Nephron progenitor cell (in vitro differentiated cells): ENCODE data around the gene TPSAB1.
"Not testable (repeated sequence)": the region's sequence is repeated elsewhere in the genome, so short reads cannot be mapped to it uniquely, and the experiment has no call there.

Experiments
- DNase-seq: peaks from one replicate; pipeline ENCODE4 v3.0.0; 2021
- H3K27ac Mint-ChIP-seq: 2 replicates; pipeline ENCODE4 v1.8.0; 2021; ENCODE audit warnings: mild to moderate bottlenecking, moderate library complexity, mixed read lengths
- H3K27me3 Mint-ChIP-seq: 2 replicates; pipeline ENCODE4 v1.8.0; 2021; ENCODE audit warnings: mild to moderate bottlenecking, low read depth, mixed read lengths; ENCODE audit not compliant: poor library complexity
- H3K36me3 Mint-ChIP-seq: 2 replicates; pipeline ENCODE4 v1.8.0; 2021; ENCODE audit warnings: low read depth, mixed read lengths
- H3K4me1 Mint-ChIP-seq: 2 replicates; pipeline ENCODE4 v1.8.0; 2021; ENCODE audit warnings: mixed read lengths
- H3K4me3 Mint-ChIP-seq: 2 replicates; pipeline ENCODE4 v1.8.0; 2021; ENCODE audit warnings: mild to moderate bottlenecking, moderate library complexity, mixed read lengths
- H3K9me3 Mint-ChIP-seq: 2 replicates; pipeline ENCODE4 v1.8.0; 2021; ENCODE audit warnings: mild to moderate bottlenecking, moderate library complexity, mixed read lengths
- TF ChIP-seq, protein P1 (sequence below): fragments of 200-600 bp; sonication (generic); IDR thresholded peaks from 2 replicates; pipeline ENCODE4 v1.5.0; 2021; ENCODE audit warnings: antibody characterized with exemption

The TPSAB1 gene

DNA sequence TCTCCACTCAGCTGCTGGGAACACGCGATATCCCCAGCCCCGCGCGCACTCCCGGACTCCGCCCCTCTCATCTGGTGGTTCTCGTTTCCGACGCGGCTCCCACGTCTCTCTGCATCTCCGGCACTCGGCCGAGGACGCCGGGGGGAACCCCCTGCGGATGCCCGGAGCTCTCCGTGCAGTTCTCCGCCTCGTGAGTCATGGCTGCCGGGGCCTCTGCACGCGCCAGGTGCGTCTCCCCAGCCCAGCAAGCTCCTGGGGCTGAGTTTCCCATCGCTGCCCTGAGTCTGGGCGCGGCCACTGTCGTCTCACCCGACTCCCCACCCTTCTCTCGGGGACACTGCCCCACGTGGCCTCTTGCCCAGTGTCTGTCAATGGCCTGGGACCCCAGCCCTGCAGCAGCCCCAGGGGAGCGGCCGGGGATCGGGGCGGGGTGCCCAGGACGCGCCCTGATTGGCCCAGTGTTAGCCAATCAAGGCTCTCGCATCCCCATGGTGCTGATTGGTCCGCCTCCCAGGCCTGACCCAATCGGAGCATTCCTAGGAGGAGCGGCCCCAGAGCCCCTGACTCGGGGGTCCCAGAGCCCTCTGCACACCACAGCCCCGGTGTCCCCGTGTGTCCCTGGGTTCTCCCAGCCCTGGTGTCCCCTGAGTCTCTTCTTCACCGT lies 13.3 kb downstream of the TPSAB1 start:
- not testable (repeated sequence) for H3K27ac Mint-ChIP-seq, H3K4me3 Mint-ChIP-seq, H3K9me3 Mint-ChIP-seq, DNase-seq, H3K36me3 Mint-ChIP-seq, H3K4me1 Mint-ChIP-seq
- peaks cover 25% of the 10 kb centered on the region for H3K27me3 Mint-ChIP-seq

GRCh38 chr16:1254821-1255220 lies 14.3 kb downstream of the TPSAB1 start:
- DNase-seq, H3K27ac Mint-ChIP-seq, H3K4me3 Mint-ChIP-seq, H3K36me3 Mint-ChIP-seq, H3K9me3 Mint-ChIP-seq, H3K4me1 Mint-ChIP-seq: not testable (repeated sequence)
- H3K27me3 Mint-ChIP-seq, result peaks cover 35% of the 10 kb centered on the region

GRCh38 chr16:1255276-1256122 lies 15.0 kb downstream of the TPSAB1 start, which contains the start of gene TPSD1:
Gene TPSD1 (plus strand): TSS chr16:1256069. CDS start chr16:1256281, 212 bp downstream.
- not testable (repeated sequence) for H3K4me3 Mint-ChIP-seq, H3K27ac Mint-ChIP-seq, DNase-seq, H3K4me1 Mint-ChIP-seq, H3K9me3 Mint-ChIP-seq, H3K36me3 Mint-ChIP-seq
- peaks cover 37% of the 10 kb centered on the region for H3K27me3 Mint-ChIP-seq

DNA sequence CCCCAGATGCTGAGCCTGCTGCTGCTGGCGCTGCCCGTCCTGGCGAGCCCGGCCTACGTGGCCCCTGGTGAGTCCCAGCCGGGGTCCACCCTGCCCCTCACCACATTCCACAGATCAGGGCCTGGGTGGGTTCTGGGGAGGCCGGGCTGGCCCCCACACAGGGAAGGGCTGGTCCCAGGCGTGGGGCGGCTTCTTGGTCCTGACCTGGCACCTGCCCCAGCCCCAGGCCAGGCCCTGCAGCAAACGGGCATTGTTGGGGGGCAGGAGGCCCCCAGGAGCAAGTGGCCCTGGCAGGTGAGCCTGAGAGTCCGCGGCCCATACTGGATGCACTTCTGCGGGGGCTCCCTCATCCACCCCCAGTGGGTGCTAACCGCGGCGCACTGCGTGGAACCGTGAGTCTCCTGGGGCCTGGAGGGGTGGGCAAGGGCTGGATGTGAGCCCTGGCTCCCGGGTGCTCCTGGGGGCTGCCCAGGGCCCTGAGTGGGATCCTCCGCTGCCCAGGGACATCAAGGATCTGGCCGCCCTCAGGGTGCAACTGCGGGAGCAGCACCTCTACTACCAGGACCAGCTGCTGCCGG lies 15.9 kb downstream of the TPSAB1 start:
- peaks cover 42% of the 10 kb centered on the region for H3K27me3 Mint-ChIP-seq
- H3K4me1 Mint-ChIP-seq, result peaks cover 10% of the 10 kb centered on the region
- H3K27ac Mint-ChIP-seq, H3K9me3 Mint-ChIP-seq, H3K36me3 Mint-ChIP-seq, H3K4me3 Mint-ChIP-seq, DNase-seq: not testable (repeated sequence)

DNA sequence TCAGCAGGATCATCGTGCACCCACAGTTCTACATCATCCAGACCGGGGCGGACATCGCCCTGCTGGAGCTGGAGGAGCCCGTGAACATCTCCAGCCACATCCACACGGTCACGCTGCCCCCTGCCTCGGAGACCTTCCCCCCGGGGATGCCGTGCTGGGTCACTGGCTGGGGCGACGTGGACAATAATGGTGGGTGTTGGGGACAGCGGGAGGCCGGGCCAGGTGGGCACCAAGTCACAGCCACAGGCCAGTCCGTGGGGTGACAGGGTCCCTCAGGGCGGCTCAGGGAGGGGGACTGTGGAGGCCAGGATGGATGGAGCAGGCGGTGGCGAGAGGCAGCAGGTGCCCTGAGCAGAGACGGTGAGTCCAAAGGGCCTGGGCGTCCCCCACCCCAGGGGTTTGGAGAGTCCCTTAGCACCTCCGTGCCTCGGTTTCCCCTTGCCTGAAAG lies 16.4 kb downstream of the TPSAB1 start:
- no peak overlapping the region for H3K4me3 Mint-ChIP-seq
- no peak overlapping the region for H3K27ac Mint-ChIP-seq
- no peaks in the 10 kb centered on the region for H3K36me3 Mint-ChIP-seq
- peaks cover 10% of the 10 kb centered on the region for H3K4me1 Mint-ChIP-seq
- H3K9me3 Mint-ChIP-seq, result no peaks in the 10 kb centered on the region
- peaks cover 47% of the 10 kb centered on the region for H3K27me3 Mint-ChIP-seq
- TF ChIP-seq, protein P1, sequence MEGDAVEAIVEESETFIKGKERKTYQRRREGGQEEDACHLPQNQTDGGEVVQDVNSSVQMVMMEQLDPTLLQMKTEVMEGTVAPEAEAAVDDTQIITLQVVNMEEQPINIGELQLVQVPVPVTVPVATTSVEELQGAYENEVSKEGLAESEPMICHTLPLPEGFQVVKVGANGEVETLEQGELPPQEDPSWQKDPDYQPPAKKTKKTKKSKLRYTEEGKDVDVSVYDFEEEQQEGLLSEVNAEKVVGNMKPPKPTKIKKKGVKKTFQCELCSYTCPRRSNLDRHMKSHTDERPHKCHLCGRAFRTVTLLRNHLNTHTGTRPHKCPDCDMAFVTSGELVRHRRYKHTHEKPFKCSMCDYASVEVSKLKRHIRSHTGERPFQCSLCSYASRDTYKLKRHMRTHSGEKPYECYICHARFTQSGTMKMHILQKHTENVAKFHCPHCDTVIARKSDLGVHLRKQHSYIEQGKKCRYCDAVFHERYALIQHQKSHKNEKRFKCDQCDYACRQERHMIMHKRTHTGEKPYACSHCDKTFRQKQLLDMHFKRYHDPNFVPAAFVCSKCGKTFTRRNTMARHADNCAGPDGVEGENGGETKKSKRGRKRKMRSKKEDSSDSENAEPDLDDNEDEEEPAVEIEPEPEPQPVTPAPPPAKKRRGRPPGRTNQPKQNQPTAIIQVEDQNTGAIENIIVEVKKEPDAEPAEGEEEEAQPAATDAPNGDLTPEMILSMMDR, result no peak
- no peak for DNase-seq

GRCh38 chr16:1257561-1258224 lies 17.2 kb downstream of the TPSAB1 start:
- Mint-ChIP-seq H3K9me3 (no peaks in the 10 kb centered on the region), H3K27me3 (peaks cover 53% of the 10 kb centered on the region), H3K4me1 (peaks cover 10% of the 10 kb centered on the region), H3K36me3 (no peaks in the 10 kb centered on the region), H3K27ac (no peak overlapping the region), H3K4me3 (no peak overlapping the region)
- DNase-seq, result no peak
- TF ChIP-seq, protein P1, result no peak

GRCh38 chr16:1258225-1258600 lies 17.7 kb downstream of the TPSAB1 start:
- Mint-ChIP-seq H3K4me3 (no peak overlapping the region), H3K4me1 (peaks cover 10% of the 10 kb centered on the region), H3K27ac (no peak overlapping the region), H3K9me3 (no peaks in the 10 kb centered on the region), H3K36me3 (no peaks in the 10 kb centered on the region), H3K27me3 (peaks cover 58% of the 10 kb centered on the region)
- TF ChIP-seq, protein P1, result no peak
- DNase-seq, result no peak
